HAP-1 (cell line): ENCODE measurements around the gene PI4K2A.
A peak's percentile ranks its signal among the peaks of the same experiment; 100 is the strongest.

ENCODE experiments used
- DNase-seq, 2 experiments: peaks; one replicate each; pipeline ENCODE4 v3.0.0-alpha.2; 2016 to 2020; ENCODE audit warnings: low spot score in 2 of 2
- H3K27me3 ChIP-seq: fragments of 250-450 bp; sonication (Bioruptor Pico); 2 replicates; pipeline ENCODE4 v1.5.1; 2020; ENCODE audit warnings: low read depth, mild to moderate bottlenecking, moderate library complexity
- H3K36me3 ChIP-seq: fragments of 250-450 bp; sonication (Bioruptor Pico); replicated peaks from 2 replicates; pipeline ENCODE4 v1.5.1; 2020; ENCODE audit warnings: mild to moderate bottlenecking
- H3K4me1 ChIP-seq: fragments of 250-450 bp; sonication (Bioruptor Pico); 2 replicates; pipeline ENCODE4 v1.5.1; 2020; ENCODE audit warnings: mild to moderate bottlenecking
- H3K4me3 ChIP-seq: fragments of 250-450 bp; sonication (Bioruptor Pico); 2 replicates; pipeline ENCODE4 v1.5.1; 2020; ENCODE audit warnings: mild to moderate bottlenecking, moderate library complexity
- H3K9me3 ChIP-seq: fragments of 250-450 bp; sonication (Bioruptor Pico); 2 replicates; pipeline ENCODE4 v1.5.1; 2020; ENCODE audit warnings: mild to moderate bottlenecking, moderate library complexity
- in situ Hi-C: fragments of 300-500 bp; cut with MboI; formaldehyde crosslinking; loops from 3 replicates; pipeline ENCODE4 v1.14.3; 2020; ENCODE audit warnings: low sequenced_read_pairs, inconsistent platforms, mixed read lengths

PI4K2A gene

GRCh38 chr10:97711640-97712572 is 71.4 kb downstream of the PI4K2A start:
- no peak overlapping the region for H3K4me3 ChIP-seq
- in situ Hi-C loops, result no loop called here
- no peaks in the 10 kb centered on the region for H3K9me3 ChIP-seq
- no peak for DNase-seq
- 0 out of 2 replicates have a peak, but pooled peaks cover 5% of the 10 kb centered on the region for H3K36me3 ChIP-seq
- H3K4me1 ChIP-seq, result peaks cover 12% of the 10 kb centered on the region
- H3K27me3 ChIP-seq, result no peaks in the 10 kb centered on the region

GRCh38 chr10:97713339-97713825 is 72.9 kb downstream of the PI4K2A start, which contains the start of gene MARVELD1:
Gene MARVELD1 (plus strand): TSS chr10:97713730. CDS start chr10:97713877, 147 bp downstream.
- in situ Hi-C loops, result no loop called here
- peaks cover 12% of the 10 kb centered on the region for H3K4me1 ChIP-seq
- no peaks in the 10 kb centered on the region for H3K9me3 ChIP-seq
- H3K36me3 ChIP-seq, result 0 out of 2 replicates have a peak, but pooled peaks cover 5% of the 10 kb centered on the region
- DNase-seq, result peak; percentile 86 to 88
- H3K27me3 ChIP-seq, result no peaks in the 10 kb centered on the region
- peak within 1 kb of the TSS; percentile 53 for H3K4me3 ChIP-seq

GRCh38 chr10:97713826-97714400 is 73.4 kb downstream of the PI4K2A start:
- no peaks in the 10 kb centered on the region for H3K27me3 ChIP-seq
- peak overlapping the region; percentile 53 for H3K4me3 ChIP-seq
- DNase-seq, result peak; percentile 43 to 70
- peaks cover 12% of the 10 kb centered on the region for H3K4me1 ChIP-seq
- in situ Hi-C loops, result no loop called here
- no peaks in the 10 kb centered on the region for H3K9me3 ChIP-seq
- H3K36me3 ChIP-seq, result 0 out of 2 replicates have a peak, but pooled peaks cover 5% of the 10 kb centered on the region

GRCh38 chr10:97714401-97715258 is 74.2 kb downstream of the PI4K2A start:
- Histone ChIP-seq H3K36me3 (0 out of 2 replicates have a peak, but pooled peaks cover 5% of the 10 kb centered on the region), H3K9me3 (no peaks in the 10 kb centered on the region), H3K4me1 (peaks cover 12% of the 10 kb centered on the region), H3K27me3 (no peaks in the 10 kb centered on the region), H3K4me3 (peak overlapping the region; percentile 53)
- peak; percentile 64 to 84 for DNase-seq
- in situ Hi-C loops, result no loop called here

- H3K4me1 ChIP-seq, result peaks cover 12% of the 10 kb centered on the region
- no peak for DNase-seq
- no peaks in the 10 kb centered on the region for H3K27me3 ChIP-seq
- in situ Hi-C loops, result no loop called here
- H3K36me3 ChIP-seq, result 0 out of 2 replicates have a peak, but pooled peaks cover 5% of the 10 kb centered on the region
- peak overlapping the region; percentile 53 for H3K4me3 ChIP-seq
- H3K9me3 ChIP-seq, result no peaks in the 10 kb centered on the region
These were observed 74.9 kb downstream of the PI4K2A start for GRCh38 chr10:97715259-97715874.

GRCh38 chr10:97717627-97718026 is 77.2 kb downstream of the PI4K2A start:
- DNase-seq, result no peak
- no peaks in the 10 kb centered on the region for H3K27me3 ChIP-seq
- 0 out of 2 replicates have a peak, but pooled peaks cover 5% of the 10 kb centered on the region for H3K36me3 ChIP-seq
- H3K9me3 ChIP-seq, result no peaks in the 10 kb centered on the region
- in situ Hi-C loops, result no loop called here
- H3K4me3 ChIP-seq, result no peak overlapping the region
- H3K4me1 ChIP-seq, result peaks cover 12% of the 10 kb centered on the region

- in situ Hi-C loops, result no loop called here
- H3K9me3 ChIP-seq, result no peaks in the 10 kb centered on the region
- H3K27me3 ChIP-seq, result no peaks in the 10 kb centered on the region
- DNase-seq, result no peak
- peaks cover 7% of the 10 kb centered on the region for H3K4me1 ChIP-seq
- H3K36me3 ChIP-seq, result 0 out of 2 replicates have a peak, but pooled peaks cover 5% of the 10 kb centered on the region
- H3K4me3 ChIP-seq, result no peak overlapping the region
These were observed 77.7 kb downstream of the PI4K2A start for GRCh38 chr10:97718178-97718577.

- Histone ChIP-seq H3K4me1 (peaks cover 7% of the 10 kb centered on the region), H3K4me3 (no peak overlapping the region), H3K36me3 (0 out of 2 replicates have a peak, but pooled peaks cover 5% of the 10 kb centered on the region), H3K9me3 (no peaks in the 10 kb centered on the region), H3K27me3 (no peaks in the 10 kb centered on the region)
- in situ Hi-C loops, result no loop called here
- DNase-seq, result no peak
These were observed 78.2 kb downstream of the PI4K2A start for GRCh38 chr10:97718659-97719142.

GRCh38 chr10:97719602-97720001 is 79.1 kb downstream of the PI4K2A start:
- in situ Hi-C loops, result no loop called here
- H3K4me1 ChIP-seq, result peaks cover 7% of the 10 kb centered on the region
- H3K4me3 ChIP-seq, result no peak overlapping the region
- no peaks in the 10 kb centered on the region for H3K27me3 ChIP-seq
- no peaks in the 10 kb centered on the region for H3K9me3 ChIP-seq
- DNase-seq, result no peak
- 0 out of 2 replicates have a peak, but pooled peaks cover 5% of the 10 kb centered on the region for H3K36me3 ChIP-seq

- H3K4me3 ChIP-seq, result no peak overlapping the region
- H3K36me3 ChIP-seq, result no peaks in the 10 kb centered on the region
- in situ Hi-C loops, result no loop called here
These were observed 81.7 kb downstream of the PI4K2A start for GRCh38 chr10:97721871-97722780.

GRCh38 chr10:97723001-97723400 is 82.5 kb downstream of the PI4K2A start:
- Histone ChIP-seq H3K27me3 (no peaks in the 10 kb centered on the region), H3K4me3 (no peak overlapping the region), H3K36me3 (no peaks in the 10 kb centered on the region), H3K9me3 (no peaks in the 10 kb centered on the region), H3K4me1 (no peaks in the 10 kb centered on the region)
- no peak for DNase-seq
- in situ Hi-C loops, result no loop called here

More at GRCh38 chr10:97721871-97722780, 81.7 kb downstream of the PI4K2A start:
- no peak for DNase-seq
- Histone ChIP-seq H3K9me3 (no peaks in the 10 kb centered on the region), H3K4me1 (no peaks in the 10 kb centered on the region), H3K27me3 (no peaks in the 10 kb centered on the region)
